Measurements from ENCODE around the gene PMF1.

Gene PMF1

GRCh38 chr1:156241311-156241811 is 28.6 kb downstream of the PMF1 start:
- DNase-seq: no peak

GRCh38 chr1:156241926-156242325 is 29.1 kb downstream of the PMF1 start, which contains the start of gene BGLAP:
Gene BGLAP, plus strand, starts transcription at chr1:156242184. Its CDS starts 48 bp downstream, at chr1:156242232.
- no peak for DNase-seq

GRCh38 chr1:156242738-156243137 is 29.9 kb downstream of the PMF1 start:
- no peak for DNase-seq

DNA sequence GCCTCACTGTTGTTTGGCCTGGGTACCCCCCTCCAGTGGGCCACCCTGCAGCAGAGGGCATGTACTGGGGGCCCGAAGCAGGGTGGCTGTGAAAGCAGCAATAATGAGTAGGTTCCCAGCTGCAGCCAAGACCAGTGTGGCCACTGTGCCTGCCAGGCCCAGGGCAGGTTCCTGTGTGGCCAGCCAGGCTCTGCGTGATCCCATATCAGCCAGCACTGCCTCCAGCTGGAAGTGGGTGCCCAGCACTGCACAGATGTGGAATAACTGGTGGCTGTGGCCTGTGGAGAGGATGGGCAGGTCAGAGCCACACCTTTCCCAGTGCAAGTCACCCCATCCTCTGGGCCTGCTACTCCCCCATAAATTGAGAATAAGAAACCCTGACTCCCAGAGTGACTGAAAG is 31.3 kb downstream of the PMF1 start:
- DNase-seq: no peak

- DNase-seq: no peak
Observed at GRCh38 chr1:156244712-156245111, 31.9 kb downstream of the PMF1 start.

DNA sequence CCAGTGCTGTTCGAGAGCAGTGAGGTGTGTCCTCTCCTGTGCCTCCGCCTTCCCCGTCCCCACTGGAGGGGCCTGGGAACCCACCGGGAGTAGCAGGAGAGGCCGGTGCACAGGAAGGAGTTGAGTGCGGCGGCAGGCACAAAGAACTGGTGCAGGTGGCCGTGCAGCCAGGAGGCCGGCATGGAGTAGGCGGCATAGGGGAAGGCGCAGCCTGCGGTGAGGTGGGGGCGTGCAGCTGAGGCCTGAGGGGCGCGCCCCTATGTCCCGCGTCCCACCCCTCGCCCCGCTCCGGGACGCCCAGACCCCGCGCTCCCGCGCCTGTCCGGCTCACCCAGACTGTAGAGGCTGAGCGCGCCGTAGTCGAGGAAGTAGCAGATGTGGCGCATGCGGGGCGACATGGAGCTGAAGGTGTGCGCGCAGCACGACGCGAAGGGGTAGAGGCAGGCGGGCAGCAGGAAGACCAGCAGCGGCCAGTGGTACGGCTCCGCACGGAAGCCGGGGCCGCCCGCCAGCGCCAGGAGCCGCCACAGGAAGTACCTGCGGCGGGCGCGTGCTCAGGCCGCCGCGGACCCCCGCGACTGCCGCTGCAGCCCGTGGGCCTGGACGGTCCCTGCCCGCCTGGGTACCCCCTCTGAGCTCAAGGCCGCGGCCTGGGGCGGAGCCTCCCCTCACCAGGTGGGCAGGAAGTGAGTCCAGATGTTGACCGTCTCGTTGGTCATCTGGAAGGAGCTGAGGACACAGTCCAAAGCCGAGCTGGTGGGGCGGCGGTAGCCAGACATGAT is 32.8 kb downstream of the PMF1 start:
- no peak for DNase-seq

DNA sequence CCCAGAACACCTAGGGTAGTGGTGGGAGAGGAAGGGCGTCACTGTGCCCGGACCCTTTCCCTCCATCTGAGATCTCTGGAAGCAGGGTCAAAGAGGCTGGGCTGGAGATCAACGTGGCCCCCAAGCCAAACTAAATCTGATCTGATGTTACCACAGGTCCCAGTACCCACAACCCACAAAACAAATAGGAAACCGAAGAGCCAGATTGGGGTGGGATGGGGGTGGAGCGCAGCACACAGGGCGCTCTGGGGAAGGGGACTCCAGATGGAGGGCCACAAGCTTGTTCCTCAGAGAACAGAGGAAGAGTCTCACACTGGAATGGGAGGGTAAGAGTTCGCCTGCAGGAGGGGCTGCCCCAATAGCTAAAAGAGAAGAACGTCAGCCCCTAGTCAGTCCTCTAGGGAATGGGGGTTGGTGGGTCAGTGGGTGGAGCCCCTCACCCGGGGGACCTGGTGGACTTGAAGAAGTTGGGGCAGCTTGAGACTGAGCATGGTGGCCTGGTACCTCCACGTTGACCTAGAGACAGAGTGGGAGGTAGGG is 33.5 kb downstream of the PMF1 start:
- DNase-seq: no peak

GRCh38 chr1:156246781-156247459 is 34.1 kb downstream of the PMF1 start:
- DNase-seq: no peak

- no peak for DNase-seq
Observed at GRCh38 chr1:156247460-156248322, 34.9 kb downstream of the PMF1 start, which contains the start of gene PAQR6. Gene PAQR6, minus strand, starts transcription at chr1:156248056. Its CDS starts 1,325 bp downstream, at chr1:156246731.

- DNase-seq: no peak
Observed at GRCh38 chr1:156248323-156248683, 35.5 kb downstream of the PMF1 start.

DNA sequence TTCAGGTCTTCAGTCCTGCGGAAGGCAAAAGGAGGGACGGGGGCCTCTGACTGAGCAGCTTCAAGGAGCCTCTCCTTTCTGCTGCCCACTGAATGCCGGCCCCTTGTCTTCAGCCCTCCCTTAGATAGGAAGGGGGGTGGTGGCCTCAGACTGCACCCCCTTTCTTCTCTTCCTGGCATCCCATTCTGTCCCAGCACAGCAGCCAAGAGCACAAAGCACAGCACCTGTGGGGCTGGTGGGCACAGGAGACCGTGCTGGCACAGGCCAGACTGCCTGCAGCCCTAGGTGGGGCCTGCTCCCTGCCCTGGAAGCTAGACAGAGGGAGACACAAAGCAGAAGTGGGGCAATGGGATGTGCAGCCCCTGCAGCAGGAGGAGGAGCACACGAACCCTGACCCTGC is 36.8 kb downstream of the PMF1 start:
- DNase-seq: no peak

GRCh38 chr1:156251527-156251926 is 38.7 kb downstream of the PMF1 start:
- no peak for DNase-seq

DNA sequence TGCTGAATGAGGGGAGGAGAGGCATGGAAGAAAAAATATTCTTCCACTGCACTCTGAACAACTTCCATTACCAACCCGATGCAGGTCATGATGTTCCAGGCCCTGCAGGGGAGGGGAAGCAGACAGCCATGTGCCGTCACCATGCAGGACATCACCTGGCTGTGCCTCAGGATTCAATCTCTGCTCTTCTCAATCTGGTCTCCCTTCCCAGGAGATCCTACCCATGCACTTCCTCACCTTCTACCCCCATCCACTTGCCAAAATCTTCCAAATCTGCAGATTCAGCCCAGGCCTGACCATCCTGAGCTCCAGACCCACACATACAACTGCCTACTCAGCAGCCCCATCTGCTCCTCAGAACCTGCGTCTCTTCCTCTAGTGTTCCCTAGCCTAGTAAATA is 40.8 kb downstream of the PMF1 start:
- DNase-seq: no peak

DNA sequence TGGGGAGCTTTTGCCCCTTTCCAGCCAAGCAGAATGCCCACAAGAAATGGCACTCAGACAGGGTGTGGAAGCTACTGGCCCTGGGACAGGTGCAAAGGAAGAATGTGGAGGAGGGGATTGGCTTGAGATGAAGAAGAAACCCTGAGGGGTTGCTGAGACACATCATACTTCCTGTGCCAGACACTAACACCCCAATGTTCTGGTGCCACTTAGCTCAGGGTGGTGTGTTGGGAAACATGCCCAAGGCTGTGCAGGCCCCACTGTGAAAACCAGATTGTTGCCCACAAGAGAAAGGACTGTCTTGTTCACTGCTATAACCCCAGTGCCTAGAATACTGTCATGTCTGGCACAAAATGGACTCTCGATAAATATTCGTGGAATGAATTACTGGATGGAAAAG is 44.9 kb downstream of the PMF1 start:
- DNase-seq: no peak

DNA sequence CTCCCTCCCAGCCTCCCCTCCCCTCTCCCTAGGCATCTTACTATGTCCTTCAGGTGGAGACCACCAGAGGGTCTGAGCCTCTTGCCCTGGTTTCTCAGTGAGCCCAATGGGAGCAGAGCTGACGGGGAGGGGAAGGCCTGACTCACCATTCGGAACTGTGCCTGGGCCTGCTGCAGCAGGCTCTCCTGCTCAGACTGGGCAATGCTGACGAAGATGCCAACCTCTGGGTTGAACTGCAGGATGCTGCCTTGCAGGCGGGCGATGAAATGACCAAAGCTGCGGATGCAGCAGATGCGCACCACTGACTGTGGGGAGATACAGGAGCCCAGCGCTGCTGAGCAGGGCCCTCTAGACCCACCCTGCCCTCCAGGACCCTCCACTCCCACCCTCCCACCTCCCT is 46.1 kb downstream of the PMF1 start:
- DNase-seq: no peak

- DNase-seq: no peak
Observed at GRCh38 chr1:156259805-156260204, 47.0 kb downstream of the PMF1 start.

- no peak for DNase-seq
Observed at GRCh38 chr1:156260896-156261295, 48.1 kb downstream of the PMF1 start.

GRCh38 chr1:156262461-156263287 is 49.9 kb downstream of the PMF1 start:
- no peak for DNase-seq

DNA sequence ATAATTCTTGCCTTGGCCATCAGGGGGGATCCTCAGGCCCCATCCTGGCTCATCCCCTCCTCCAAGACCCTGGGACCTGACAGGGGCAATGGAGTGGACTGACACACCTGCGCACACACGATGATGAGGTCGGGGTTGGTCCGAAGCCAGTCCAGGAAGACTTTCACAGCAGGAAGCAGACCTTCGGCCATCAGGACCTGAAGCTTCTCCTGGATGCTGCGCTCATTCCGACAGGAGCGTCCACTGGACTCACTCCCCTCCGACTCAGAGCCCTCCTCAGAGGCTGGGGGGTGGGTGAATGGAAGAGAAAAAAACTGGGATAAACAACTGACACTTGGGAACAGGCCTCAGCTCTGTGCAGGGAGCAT is 50.5 kb downstream of the PMF1 start:
- DNase-seq: no peak

GRCh38 chr1:156266051-156266450 is 53.2 kb downstream of the PMF1 start:
- no peak for DNase-seq

GRCh38 chr1:156268336-156268735 is 55.5 kb downstream of the PMF1 start:
- DNase-seq: no peak

DNA sequence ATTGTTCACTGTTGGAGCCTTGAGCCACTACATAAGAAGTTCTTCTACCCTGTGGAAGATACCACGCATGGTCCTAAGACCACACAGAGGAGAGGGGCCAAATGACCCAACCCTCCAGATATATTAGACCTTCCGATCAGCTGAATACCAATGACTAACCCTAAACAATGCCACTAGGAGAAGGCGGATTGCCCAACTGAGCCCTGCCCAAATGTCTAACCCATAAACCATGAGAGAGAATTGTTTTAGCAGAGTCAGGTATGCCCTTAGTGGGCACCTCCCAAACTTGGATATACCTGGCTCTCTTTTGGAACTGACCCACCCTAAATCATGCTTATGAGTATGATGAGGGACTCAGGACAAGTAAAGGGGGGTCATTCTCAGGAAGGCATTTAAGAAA is 57.5 kb downstream of the PMF1 start:
- no peak for DNase-seq
